ENCODE results near the gene CDIPT. TPM values are rescaled to one million over a fixed set of nuclear protein-coding genes. Genes with fewer than 3 reads are reported as not detected.

The CDIPT gene
- total RNA-seq, 1 experiment from 2014 or later = 58.3 TPM

GRCh38 chr16:29897333-29897732 is 34.3 kb upstream of the CDIPT start:
- ChIA-PET POLR2A (no interaction called here), RAD21 (ENCODE audit: low non-redundant PET in 1 of 2, low total read pairs in 2 of 2, uncharacterized antibody in 2 of 2, unreplicated experiment in 2 of 2) (no interaction called here), CTCF (no interaction called here)
- no TSS peak for BruUV-seq (replicated peaks)
- Histone ChIP-seq H3K4me1 (ENCODE audit: control insufficient read depth in 1 of 2, insufficient read depth in 2 of 2, low read length in 2 of 2) (peaks cover 9 to 31% of the 10 kb centered on the region in 2 experiments), H3K9ac (ENCODE audit: low read length) (no peak overlapping the region), H3K27ac (ENCODE audit: low read depth, low read length) (no peak overlapping the region), H3K79me2 (ENCODE audit: insufficient read depth, low read length) (no peaks in the 10 kb centered on the region), H3K4me3 (replicated peaks in 1 of 2; ENCODE audit: low read depth in 1 of 2, low read length in 2 of 2) (no peak overlapping the region), H3K36me3 (ENCODE audit: control insufficient read depth in 1 of 2, insufficient read depth in 2 of 2, low read length in 2 of 2) (no peaks in the 10 kb centered on the region), H3K4me2 (ENCODE audit: low read length) (no peak overlapping the region), H3K27me3 (ENCODE audit: insufficient read depth, low read length) (no peaks in the 10 kb centered on the region), H3K9me2 (ENCODE audit: insufficient read depth) (no peaks in the 10 kb centered on the region), H2AFZ (ENCODE audit: low read depth, low read length, poor library complexity, severe bottlenecking) (no peak overlapping the region), H4K20me1 (ENCODE audit: insufficient read depth) (no peaks in the 10 kb centered on the region), H3K9me3 (ENCODE audit: control insufficient read depth in 1 of 2, insufficient read depth in 1 of 2, low read depth in 1 of 2, low read length in 2 of 2) (no peaks in the 10 kb centered on the region)
- DNase-seq (ENCODE audit: low read depth, low spot score) = no peak
- no peak for TF ChIP-seq ATF3 (IDR thresholded peaks at IDR 0.05)
- no peak for TF ChIP-seq ZFX (IDR thresholded peaks at IDR 0.05)
- no peak for TF ChIP-seq SRF (IDR thresholded peaks at IDR 0.05; ENCODE audit: low read depth)
- no peak for TF ChIP-seq EZH2phosphoT487 (IDR thresholded peaks at IDR 0.05; ENCODE audit: borderline replicate concordance)
- no peak for TF ChIP-seq RAD21 (IDR thresholded peaks at IDR 0.05; ENCODE audit: low read depth)
- TF ChIP-seq ZNF274 (IDR thresholded peaks at IDR 0.05; ENCODE audit: low read depth, low read length) = no peak
- TF ChIP-seq CEBPB (IDR thresholded peaks at IDR 0.05; ENCODE audit: low read depth) = no peak
- no peak for TF ChIP-seq SP1 (IDR thresholded peaks at IDR 0.05; ENCODE audit: low read depth)
- intact Hi-C loops (cut with micrococcal nuclease) = no loop called here
- no peak for ATAC-seq

GRCh38 chr16:29896841-29897240 is 33.8 kb upstream of the CDIPT start:
- Histone ChIP-seq H3K27me3 (ENCODE audit: insufficient read depth, low read length) (no peaks in the 10 kb centered on the region), H3K4me1 (ENCODE audit: control insufficient read depth in 1 of 2, insufficient read depth in 2 of 2, low read length in 2 of 2) (peaks cover 9 to 31% of the 10 kb centered on the region in 2 experiments), H3K27ac (ENCODE audit: low read depth, low read length) (no peak overlapping the region), H3K9me3 (ENCODE audit: control insufficient read depth in 1 of 2, insufficient read depth in 1 of 2, low read depth in 1 of 2, low read length in 2 of 2) (no peaks in the 10 kb centered on the region), H3K36me3 (ENCODE audit: control insufficient read depth in 1 of 2, insufficient read depth in 2 of 2, low read length in 2 of 2) (no peaks in the 10 kb centered on the region), H2AFZ (ENCODE audit: low read depth, low read length, poor library complexity, severe bottlenecking) (no peak overlapping the region), H3K4me2 (ENCODE audit: low read length) (no peak overlapping the region), H4K20me1 (ENCODE audit: insufficient read depth) (no peaks in the 10 kb centered on the region), H3K4me3 (replicated peaks in 1 of 2; ENCODE audit: low read depth in 1 of 2, low read length in 2 of 2) (no peak overlapping the region), H3K79me2 (ENCODE audit: insufficient read depth, low read length) (no peaks in the 10 kb centered on the region), H3K9ac (ENCODE audit: low read length) (no peak overlapping the region), H3K9me2 (ENCODE audit: insufficient read depth) (no peaks in the 10 kb centered on the region)
- ATAC-seq = no peak
- DNase-seq (ENCODE audit: low read depth, low spot score) = no peak
- TF ChIP-seq TCF7L2 (IDR thresholded peaks at IDR 0.05; ENCODE audit: borderline replicate concordance, extremely low read depth, insufficient read depth, insufficient read length) (no peak), ATF3 (IDR thresholded peaks at IDR 0.05) (no peak), EZH2phosphoT487 (IDR thresholded peaks at IDR 0.05; ENCODE audit: borderline replicate concordance) (no peak), MAX (IDR thresholded peaks at IDR 0.05) (no peak)
- no TSS peak for BruUV-seq (replicated peaks)
- POLR2A ChIA-PET = no interaction called here
- RAD21 ChIA-PET (ENCODE audit: low non-redundant PET in 1 of 2, low total read pairs in 2 of 2, uncharacterized antibody in 2 of 2, unreplicated experiment in 2 of 2) = no interaction called here
- intact Hi-C loops (cut with micrococcal nuclease) = no loop called here
- CTCF ChIA-PET = no interaction called here

Measured in HCT116 (cell line).